Ovary (tissue), 9 donors: ENCODE data around the gene TMEM184A. TPM values are rescaled to one million over a fixed set of nuclear protein-coding genes. Genes with fewer than 3 reads are reported as not detected.

Experiments
- DNase-seq, 5 donors: peaks; one replicate each; pipeline ENCODE4 v3.0.0-alpha.2; 2019 to 2020
- H3K27ac ChIP-seq, 2 donors: fragments of 200-600 bp; one replicate each; pipeline versions ENCODE4 v1.5.1 to v1.8.0; 2019 to 2022
- H3K27me3 ChIP-seq: fragments of 200-600 bp; one replicate; pipeline ENCODE4 v1.8.0; 2022
- H3K36me3 ChIP-seq: fragments of 200-600 bp; sonication (generic); one replicate; pipeline ENCODE4 v1.5.1; 2019
- H3K4me1 ChIP-seq: one replicate; pipeline ENCODE4 v1.8.1; 2013; ENCODE audit warnings: mild to moderate bottlenecking, moderate library complexity; ENCODE audit not compliant: insufficient read depth
- H3K4me3 ChIP-seq: fragments of 200-600 bp; sonication (generic); one replicate; pipeline ENCODE4 v1.5.1; 2017
- H3K9me3 ChIP-seq, 2 donors: fragments of 200-600 bp in 1 of 2; sonication (generic) in 1 of 2; one replicate each; pipeline versions ENCODE4 v1.5.1 to v1.8.1; 2013 to 2019; ENCODE audit warnings: mild to moderate bottlenecking in 1 of 2, moderate library complexity in 1 of 2
- EP300 ChIP-seq: sonication (generic); formaldehyde crosslinking; IDR thresholded peaks from one replicate; pipeline ENCODE4 v1.6.1; 2017; ENCODE audit warnings: antibody characterized with exemption
- POLR2A ChIP-seq: fragments of 450-650 bp; IDR thresholded peaks from one replicate; pipeline ENCODE4 v1.6.1; 2017; ENCODE audit warnings: antibody characterized with exemption, mild to moderate bottlenecking, moderate library complexity
- WGBS, 3 donors: extraction: QIAGEN DNeasy Blood & Tissue Kit in 1 of 3; methylation state at CpG; one replicate each; pipeline versions ENCODE4 v1.1.5 to v1.1.7; 2013 to 2017; 5-methylcytosine and 5-hydroxymethylcytosine counted together
- intact Hi-C, 4 donors: fragments of 100-400 bp; cut with DNase I; formaldehyde crosslinking; loops; one replicate each; pipeline versions ENCODE4 v1.11.0 to v1.15.1; 2022 to 2023
- polyA plus RNA-seq, 2 donors: library from polyadenylated mRNA; stranded (reverse); fragments of 200-250 nt in 1 of 2; fragments of 350-450 nt in 1 of 2; fragmentation: Illumina TruSeq in 1 of 2; extraction: RNeasy Lipid Tissue Mini Kit (QIAGEN cat#74804) in 1 of 2; gene quantifications; one replicate each; pipeline ENCODE4 v1.2.3, GENCODE V29; 2013 to 2014
- total RNA-seq, 7 donors: library from RNA; depleted of rRNA in 2 of 7; stranded (reverse); fragments of >200 nt in 2 of 7; fragmentation: NEBNext Ultra II Directional in 3 of 7; extraction: Animal tissue kit (Norgen Biotek cat#: 25700) in 3 of 7; gene quantifications; one replicate each; pipeline versions ENCODE4 v1.1.0 to v1.2.4, GENCODE V29; 2016 to 2023
- TF ChIP-seq, protein P1 (sequence below), 3 donors: fragments of 450-650 bp in 2 of 3; fragments of 200-600 bp in 1 of 3; IDR thresholded peaks; one replicate each; pipeline versions ENCODE4 v1.5.1 to v1.8.0; 2016 to 2022; ENCODE audit warnings: antibody characterized with exemption in 3 of 3, mild to moderate bottlenecking in 1 of 3
- donor health status: DM: no; HTN: no; CAD: no; lungs with moderate emphysema.
- donor health status: DM: no; HTN: no; CAD: no.
- donor health status: Bipolar disorder and iron deficiency.
- donor health status: DM: yes; HTN: yes; CAD: no.
- donor health status: DM: no; HTN: no; CAD: no.
- donor health status: DM: yes; HTN: yes; CAD: no.

Gene TMEM184A
- total and polyA plus RNA-seq, 9 donors = 0.05 to 8.4 (median 1.6) TPM; not detected in 2

DNA sequence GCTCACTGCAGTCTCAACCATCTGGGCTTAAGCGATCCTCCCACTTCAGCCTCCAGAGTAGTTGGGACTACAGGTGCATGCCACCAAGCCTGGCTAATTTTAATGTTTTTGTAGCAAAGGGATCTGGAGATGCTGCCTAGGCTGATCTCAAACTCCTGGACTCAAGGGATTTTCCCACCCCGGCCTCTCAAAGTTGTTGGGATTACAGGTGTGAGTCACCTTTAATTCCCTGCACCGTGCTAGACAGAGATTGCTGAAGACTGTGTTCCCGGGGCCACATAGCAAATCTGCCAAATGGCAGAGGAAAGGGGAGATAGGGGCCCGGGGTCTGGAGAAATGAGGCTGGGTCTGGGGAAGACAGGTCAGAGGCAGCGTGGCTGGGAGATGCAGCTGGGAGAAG lies 34.5 kb upstream of the TMEM184A start:
- intact Hi-C loops = no loop called here
- Histone ChIP-seq H3K4me3 (no peak overlapping the region), H3K36me3 (no peaks in the 10 kb centered on the region), H3K27ac (no peak overlapping the region), H3K4me1 (no peaks in the 10 kb centered on the region), H3K9me3 (peaks cover 0 to 5% of the 10 kb centered on the region in 2 donors), H3K27me3 (no peaks in the 10 kb centered on the region)
- 57 to 75% (median 59%) methylated on average over 6 of the region's 6 CpGs for WGBS, 3 donors
- DNase-seq = no peak
- TF ChIP-seq POLR2A = no peak
- TF ChIP-seq EP300 = no peak
- TF ChIP-seq, protein P1, sequence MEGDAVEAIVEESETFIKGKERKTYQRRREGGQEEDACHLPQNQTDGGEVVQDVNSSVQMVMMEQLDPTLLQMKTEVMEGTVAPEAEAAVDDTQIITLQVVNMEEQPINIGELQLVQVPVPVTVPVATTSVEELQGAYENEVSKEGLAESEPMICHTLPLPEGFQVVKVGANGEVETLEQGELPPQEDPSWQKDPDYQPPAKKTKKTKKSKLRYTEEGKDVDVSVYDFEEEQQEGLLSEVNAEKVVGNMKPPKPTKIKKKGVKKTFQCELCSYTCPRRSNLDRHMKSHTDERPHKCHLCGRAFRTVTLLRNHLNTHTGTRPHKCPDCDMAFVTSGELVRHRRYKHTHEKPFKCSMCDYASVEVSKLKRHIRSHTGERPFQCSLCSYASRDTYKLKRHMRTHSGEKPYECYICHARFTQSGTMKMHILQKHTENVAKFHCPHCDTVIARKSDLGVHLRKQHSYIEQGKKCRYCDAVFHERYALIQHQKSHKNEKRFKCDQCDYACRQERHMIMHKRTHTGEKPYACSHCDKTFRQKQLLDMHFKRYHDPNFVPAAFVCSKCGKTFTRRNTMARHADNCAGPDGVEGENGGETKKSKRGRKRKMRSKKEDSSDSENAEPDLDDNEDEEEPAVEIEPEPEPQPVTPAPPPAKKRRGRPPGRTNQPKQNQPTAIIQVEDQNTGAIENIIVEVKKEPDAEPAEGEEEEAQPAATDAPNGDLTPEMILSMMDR (IDR thresholded peaks at IDR 0.05) = no peak

DNA sequence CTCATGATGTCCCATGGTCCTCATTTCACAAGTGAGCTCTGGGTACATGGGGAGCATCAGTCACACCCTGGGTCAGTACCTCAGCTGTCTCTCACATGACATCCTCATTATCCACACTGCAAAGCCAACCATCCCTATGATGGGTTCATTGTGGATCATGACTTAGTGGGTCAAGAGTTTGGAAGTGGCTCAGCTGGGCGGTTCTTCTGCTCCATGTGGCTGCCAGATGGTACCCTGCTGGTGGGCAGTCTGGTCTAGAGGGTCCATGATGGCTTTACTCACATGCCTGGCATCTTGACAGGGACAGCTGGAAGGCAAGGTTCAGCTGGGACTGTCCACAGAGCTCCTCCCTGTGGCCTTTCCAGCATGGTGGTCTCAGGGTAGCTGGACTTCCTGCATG lies 33.0 kb upstream of the TMEM184A start:
- no peak overlapping the region for H3K27ac ChIP-seq
- TF ChIP-seq POLR2A (no peak), EP300 (no peak)
- TF ChIP-seq, protein P1 (IDR thresholded peaks at IDR 0.05) = no peak
- 96 to 100% (median 100%) methylated on average over 1 of the region's 1 CpG for WGBS, 3 donors
- DNase-seq = no peak
- H3K4me3 ChIP-seq = no peak overlapping the region
- no peaks in the 10 kb centered on the region for H3K4me1 ChIP-seq
- peaks cover 0 to 5% of the 10 kb centered on the region in 2 donors for H3K9me3 ChIP-seq
- no peaks in the 10 kb centered on the region for H3K27me3 ChIP-seq
- intact Hi-C loops = loop anchor here in 2 of 4 donors (10.0 kb wide), 2 partner anchors 616 to 626 kb away; no protein-coding TSS in a partner anchor
- no peaks in the 10 kb centered on the region for H3K36me3 ChIP-seq

DNA sequence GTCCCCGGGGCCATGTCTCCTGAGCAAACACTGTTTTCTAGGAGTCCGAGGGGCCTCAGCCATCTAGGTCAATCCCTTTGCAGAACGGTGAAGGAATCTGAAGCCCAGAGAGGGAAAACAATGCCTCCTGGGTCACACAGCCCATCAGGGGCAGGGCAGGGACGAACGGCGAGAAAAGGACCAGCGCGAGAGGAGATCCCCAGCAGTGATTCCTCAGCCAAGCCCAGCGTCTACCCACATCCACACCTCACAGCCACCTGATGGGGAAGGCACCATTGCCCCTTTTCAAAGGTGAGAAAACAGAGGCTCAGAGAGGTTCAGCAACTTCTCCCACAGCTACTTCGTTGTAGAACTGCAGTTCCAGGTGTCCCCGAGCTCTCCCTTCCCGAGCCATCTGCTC lies 31.7 kb upstream of the TMEM184A start:
- Histone ChIP-seq H3K27ac (no peak overlapping the region), H3K36me3 (no peaks in the 10 kb centered on the region), H3K27me3 (no peaks in the 10 kb centered on the region), H3K4me3 (no peak overlapping the region), H3K9me3 (peaks cover 0 to 5% of the 10 kb centered on the region in 2 donors), H3K4me1 (no peaks in the 10 kb centered on the region)
- TF ChIP-seq POLR2A = no peak
- TF ChIP-seq, protein P1 (IDR thresholded peaks at IDR 0.05) = no peak
- no peak for TF ChIP-seq EP300
- intact Hi-C loops = loop anchor here in 2 of 4 donors (10.0 kb wide), 2 partner anchors 617 to 627 kb away; no protein-coding TSS in a partner anchor
- DNase-seq = no peak
- 76 to 84% (median 81%) methylated on average over 12 of the region's 12 CpGs for WGBS, 3 donors

GRCh38 chr7:1586827-1587705 lies 31.1 kb upstream of the TMEM184A start:
- H3K4me1 ChIP-seq = no peaks in the 10 kb centered on the region
- no peak overlapping the region for H3K27ac ChIP-seq
- no peaks in the 10 kb centered on the region for H3K27me3 ChIP-seq
- intact Hi-C loops = loop anchor here in 2 of 4 donors (10.0 kb wide), 2 partner anchors 618 to 628 kb away; no protein-coding TSS in a partner anchor
- no peak for TF ChIP-seq POLR2A
- no peak for TF ChIP-seq EP300
- TF ChIP-seq, protein P1 (IDR thresholded peaks at IDR 0.05) = no peak
- WGBS, 3 donors = 40 to 57% (median 49%) methylated on average over 39 to 42 of the region's 42 CpGs
- H3K9me3 ChIP-seq = peaks cover 0 to 5% of the 10 kb centered on the region in 2 donors
- no peaks in the 10 kb centered on the region for H3K36me3 ChIP-seq
- no peak for DNase-seq
- no peak overlapping the region for H3K4me3 ChIP-seq
